HG02973 (cell line): ENCODE results near the gene DGKZ.

Source experiments
- ATAC-seq: cut with Tn5 transposase; IDR thresholded peaks from one replicate; pipeline ENCODE4 v1.9.1; 2021; ENCODE audit warnings: moderate library complexity; ENCODE audit not compliant: unreplicated experiment

DGKZ gene

DNA sequence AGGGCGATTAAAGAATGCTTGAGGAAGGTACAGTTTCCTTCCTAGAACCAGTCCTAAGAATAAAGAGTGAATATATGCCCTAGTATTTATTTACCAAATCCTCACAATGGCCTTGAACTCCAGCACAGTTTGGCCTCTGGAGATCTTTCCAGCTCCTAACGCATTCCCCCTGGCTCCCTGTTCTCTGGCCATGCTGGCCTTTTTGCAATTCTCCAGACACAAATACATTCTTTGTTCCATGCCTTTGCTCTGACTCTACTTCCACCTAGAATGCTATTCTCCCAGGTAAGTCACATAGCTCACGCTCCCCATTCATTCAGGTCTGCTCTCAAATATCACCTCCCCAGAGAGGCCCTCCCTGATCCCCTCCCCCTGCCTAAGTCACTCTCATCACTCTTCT is 3.7 kb upstream of the DGKZ start:
- no peak for ATAC-seq

DNA sequence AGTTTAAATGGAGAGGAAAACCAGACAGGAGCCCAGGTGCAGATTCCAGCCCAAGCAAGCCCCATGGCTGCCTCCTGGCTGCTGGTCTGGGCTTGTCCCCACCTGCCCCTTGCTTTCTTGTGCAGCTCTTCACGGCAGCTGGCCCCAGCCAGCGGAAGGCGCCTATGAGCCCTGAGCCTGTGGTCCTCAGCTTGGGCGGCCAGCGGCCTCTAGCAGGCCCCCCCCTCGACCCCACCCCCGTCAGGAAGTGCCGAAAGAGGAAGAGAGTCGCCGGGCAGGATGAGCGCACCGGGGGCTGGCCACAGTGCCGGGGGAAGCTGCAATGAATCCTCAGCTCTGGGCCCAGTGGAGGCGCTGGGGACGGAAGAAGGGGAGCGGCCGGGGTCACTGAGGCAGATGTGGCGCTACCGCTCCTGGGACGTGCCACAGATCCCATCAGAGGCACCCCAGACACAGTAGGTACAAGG is 2.1 kb upstream of the DGKZ start:
- ATAC-seq = no peak

DNA sequence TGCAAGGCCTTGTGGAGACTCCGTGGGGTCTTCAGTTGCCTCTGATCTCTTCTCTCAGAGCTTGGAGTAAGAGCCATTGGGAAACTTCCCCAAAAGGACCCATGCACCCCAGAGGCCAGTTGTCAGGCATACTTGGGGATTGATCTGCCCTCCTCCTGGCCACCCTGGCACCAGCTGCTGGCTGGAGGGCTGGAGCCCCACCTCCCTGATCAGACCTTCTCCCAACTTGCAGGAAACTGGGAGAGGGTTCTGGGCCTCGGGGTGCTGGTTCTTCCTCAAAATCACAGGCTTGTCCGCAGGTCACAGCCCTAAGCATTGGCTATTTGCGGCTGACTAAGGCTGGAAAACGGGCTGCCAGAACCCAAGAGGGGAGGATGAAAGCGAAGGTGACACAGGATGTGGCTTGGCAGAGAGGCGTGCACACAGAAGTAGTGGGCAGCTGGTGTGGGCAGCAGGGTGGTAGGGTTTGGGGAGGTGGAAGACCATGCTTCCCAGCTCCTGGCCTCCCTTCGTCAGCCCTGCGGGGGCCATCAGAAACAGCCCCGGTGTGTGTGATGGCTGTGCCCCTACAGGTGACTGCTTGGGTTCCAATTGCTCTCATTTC is 1.3 kb upstream of the DGKZ start:
- ATAC-seq = no peak

- peak; percentile 2 for ATAC-seq
These were observed 511 bp downstream of the DGKZ start for GRCh38 chr11:46347637-46348311.

GRCh38 chr11:46348566-46349401 is 1.5 kb downstream of the DGKZ start:
- ATAC-seq = no peak

- no peak for ATAC-seq
These were observed 3.4 kb downstream of the DGKZ start for GRCh38 chr11:46350695-46351094.

DNA sequence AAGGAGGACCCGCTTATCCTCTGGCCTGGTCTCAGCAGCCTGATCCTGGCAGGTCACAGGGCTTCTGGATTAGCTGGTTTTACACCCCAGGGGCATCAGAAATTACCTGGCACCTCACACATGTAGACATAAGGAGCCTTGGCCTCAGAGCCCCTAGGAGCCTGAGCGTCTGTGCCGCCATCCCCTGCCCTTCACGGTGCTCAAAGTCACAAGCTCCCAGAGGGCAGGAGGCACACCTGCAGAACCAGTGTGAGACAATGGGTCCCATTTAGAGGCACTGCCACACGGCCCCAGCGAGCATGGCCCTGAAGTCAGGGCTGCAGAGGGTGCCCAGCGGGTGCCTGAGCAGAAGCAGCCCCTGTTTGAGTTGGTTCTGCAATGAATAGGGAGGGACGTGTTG is 3.9 kb downstream of the DGKZ start:
- ATAC-seq = no peak

GRCh38 chr11:46351606-46352005 is 4.3 kb downstream of the DGKZ start:
- ATAC-seq = no peak

DNA sequence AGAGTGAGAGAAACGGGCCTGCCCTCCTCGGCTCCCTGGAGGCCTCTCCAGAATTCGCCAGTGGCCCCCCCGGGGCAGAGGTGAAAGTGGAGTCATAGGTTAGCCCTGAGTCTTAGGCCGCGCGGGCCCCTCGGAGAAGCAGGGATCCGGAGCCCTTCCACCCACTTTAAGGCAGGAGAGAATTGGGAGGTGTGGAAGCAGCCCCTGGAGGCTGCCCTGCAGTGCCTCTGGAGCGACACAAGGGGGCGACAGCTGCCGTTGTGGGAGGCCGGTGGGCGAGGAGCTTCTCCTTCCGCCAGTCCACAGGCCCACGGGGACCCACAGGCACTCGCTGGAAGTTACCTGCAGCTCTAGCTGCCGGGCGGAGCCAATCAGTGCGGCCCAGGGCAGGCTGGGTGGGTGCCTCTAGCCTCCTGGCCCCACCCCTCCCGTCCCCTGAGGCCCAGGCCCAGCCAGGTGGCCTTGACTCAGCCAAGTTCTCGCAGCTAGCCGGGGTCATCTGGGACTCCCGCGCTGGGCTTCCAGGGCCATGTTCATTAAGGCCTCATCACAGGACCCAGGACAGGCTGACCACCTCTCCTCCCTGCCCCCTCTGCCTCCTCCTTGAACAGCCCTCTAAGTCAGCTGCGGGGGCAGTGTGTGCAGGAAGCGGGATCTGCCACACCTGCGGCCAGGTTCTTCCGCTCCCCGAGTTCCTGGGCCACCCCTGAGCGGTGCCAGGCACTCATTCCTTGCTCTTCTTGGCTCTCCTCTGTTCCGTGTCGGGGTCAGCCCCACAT is 5.0 kb downstream of the DGKZ start:
- ATAC-seq = no peak

DNA sequence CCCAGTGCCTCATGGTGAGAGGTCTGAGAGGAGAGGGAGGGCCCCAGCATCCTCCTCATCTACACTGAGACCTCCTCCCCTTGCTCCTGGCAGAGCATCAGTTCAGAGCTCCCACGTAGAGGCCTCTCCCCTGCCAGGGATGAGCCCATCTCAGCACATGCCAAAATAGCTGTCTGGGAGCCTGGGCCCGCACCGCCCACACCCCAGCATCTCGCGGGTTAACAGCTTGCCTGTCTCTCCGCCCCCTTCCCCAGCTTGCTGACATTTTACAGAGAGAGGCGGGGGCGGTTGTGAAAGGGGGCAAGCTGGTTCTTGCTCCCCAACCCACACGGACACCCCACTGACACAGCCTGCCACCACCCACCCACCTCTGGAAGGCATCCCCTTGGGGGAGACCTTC is 6.4 kb downstream of the DGKZ start:
- no peak for ATAC-seq

GRCh38 chr11:46356924-46357482 is 9.7 kb downstream of the DGKZ start:
- ATAC-seq = no peak

DNA sequence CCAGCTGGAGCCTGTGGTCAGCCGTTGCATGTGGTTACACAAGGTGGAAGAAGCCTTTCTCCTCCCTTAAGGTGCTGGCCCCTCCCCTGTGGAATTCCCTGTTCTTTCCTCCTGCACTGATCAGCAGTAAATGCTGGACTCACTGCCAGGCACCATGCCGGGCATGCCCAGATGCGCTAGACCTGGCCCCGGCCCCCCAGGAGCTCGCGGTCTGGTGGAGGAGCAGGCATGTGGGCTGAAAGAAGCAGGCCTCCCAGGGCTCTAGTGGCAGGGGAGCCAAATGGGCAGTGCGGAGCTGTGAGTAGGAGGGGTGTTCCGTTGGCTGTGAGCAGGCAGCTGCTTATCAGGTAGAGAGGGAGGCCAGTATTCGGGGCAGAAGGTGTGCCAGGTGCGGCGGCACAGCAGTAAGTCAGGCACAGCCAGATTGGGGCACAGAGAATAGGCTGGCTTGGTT is 10.2 kb downstream of the DGKZ start:
- ATAC-seq = no peak

- no peak for ATAC-seq
These were observed 12.7 kb downstream of the DGKZ start for GRCh38 chr11:46359953-46360352.

DNA sequence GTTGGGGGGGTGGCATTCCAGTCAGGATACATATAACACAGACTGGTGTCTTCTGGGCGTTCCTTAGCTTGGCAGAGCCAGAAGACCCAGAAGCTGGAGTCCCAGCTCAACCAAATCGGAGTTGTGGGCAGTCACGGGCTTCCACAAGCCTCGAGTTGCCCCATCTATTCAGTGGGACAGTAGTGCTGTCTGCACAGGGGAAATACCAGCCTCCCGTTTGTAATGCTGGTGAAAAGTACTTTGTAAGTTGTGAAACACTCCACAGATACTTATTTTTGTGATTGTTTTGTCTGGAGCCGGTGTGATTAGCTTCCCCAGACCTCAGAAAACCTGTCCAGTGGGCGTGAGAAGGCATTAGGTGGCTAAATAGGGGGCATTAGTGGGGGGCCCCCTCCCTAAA is 13.6 kb downstream of the DGKZ start:
- peak; percentile 7 for ATAC-seq

DNA sequence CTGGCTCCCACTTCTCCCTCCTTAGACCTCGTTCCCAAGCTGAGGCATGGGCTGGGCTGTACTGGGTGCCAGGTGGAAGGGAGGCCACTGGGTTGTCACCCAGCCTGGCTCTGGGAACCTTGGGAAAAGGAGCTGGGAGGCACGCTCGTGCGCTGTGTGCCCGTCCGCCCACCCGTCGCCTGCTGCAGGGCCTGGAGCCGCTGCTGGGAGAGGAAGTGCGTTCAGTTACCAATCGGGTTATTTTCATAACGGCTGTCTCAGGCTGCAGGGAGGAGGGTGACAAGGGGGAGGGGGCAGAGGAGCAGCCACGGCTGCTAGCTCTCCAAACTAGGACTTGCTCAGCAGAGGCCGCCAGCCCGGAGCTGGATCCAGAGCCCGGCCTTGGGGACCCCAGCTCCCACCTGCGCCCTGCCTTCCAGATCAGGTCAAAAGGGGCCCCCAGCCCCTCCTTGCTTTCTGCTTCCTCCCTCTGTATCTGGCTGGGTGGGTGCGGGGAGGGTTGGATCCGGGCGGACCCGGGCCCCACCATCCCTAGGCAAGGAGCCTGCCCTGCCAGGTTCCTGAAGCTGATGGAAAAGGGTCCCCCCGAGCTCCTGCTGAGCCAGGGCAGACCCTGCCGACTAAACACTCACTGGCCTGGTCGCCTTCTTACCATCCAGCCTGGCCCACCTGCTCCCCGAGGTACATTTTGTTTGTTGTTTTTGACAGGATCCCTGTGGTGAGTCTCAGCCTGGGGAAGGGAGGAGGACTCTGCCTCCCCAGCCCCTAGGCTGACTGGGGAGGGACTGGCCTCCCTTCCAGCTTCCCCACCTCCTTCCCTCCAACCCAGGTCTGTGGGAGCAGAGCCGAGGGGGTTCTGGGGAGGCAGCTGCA is 14.3 kb downstream of the DGKZ start:
- ATAC-seq = peak; percentile 76

- ATAC-seq = no peak
These were observed 15.1 kb downstream of the DGKZ start for GRCh38 chr11:46362156-46363030.

- no peak for ATAC-seq
These were observed 15.8 kb downstream of the DGKZ start for GRCh38 chr11:46363031-46363407.

GRCh38 chr11:46363455-46364005 is 16.3 kb downstream of the DGKZ start:
- no peak for ATAC-seq

DNA sequence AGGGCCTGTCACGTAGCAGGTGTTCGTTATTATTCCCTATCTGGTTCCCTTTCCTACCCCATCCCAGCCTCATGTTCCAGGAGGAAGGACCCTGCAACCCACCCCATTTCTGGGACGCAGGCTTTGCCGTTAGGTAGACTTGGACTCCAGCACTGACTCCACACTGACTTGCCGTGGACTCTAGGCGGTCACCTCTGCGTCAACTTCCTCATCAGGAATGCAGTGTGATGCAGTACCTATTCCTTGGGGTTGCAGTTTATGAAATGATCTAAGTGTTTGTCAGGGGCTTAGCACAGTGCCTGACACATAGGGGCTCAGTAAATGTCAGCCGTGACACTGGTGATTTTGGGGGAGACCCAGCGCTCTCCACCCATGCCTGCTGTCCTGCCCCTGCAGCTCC is 16.8 kb downstream of the DGKZ start:
- ATAC-seq = no peak
